HG03139 (cell line): ENCODE results near the gene ODAD4.
"Not testable (repeated sequence)": the region's sequence is repeated elsewhere in the genome, so short reads cannot be mapped to it uniquely, and the experiment has no call there.

ENCODE experiments used
- ATAC-seq: cut with Tn5 transposase; IDR thresholded peaks from one replicate; pipeline ENCODE4 v1.9.1; 2021; ENCODE audit not compliant: unreplicated experiment

Gene ODAD4

DNA sequence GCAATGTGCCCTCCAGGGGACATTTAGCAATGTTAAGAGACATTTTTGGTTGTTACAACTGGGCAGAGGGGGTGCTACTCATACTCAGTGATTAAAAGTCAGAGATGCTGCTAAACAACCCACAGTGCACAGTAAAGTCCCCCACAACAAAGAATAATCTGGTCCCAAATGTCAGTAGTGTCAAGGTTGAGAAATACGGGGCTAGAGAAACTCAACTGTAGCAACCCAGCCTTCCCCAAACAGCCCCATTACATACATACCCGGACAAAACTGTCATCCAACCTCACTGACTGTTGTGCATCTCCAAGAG lies 66.4 kb downstream of the ODAD4 start:
- ATAC-seq = no peak

DNA sequence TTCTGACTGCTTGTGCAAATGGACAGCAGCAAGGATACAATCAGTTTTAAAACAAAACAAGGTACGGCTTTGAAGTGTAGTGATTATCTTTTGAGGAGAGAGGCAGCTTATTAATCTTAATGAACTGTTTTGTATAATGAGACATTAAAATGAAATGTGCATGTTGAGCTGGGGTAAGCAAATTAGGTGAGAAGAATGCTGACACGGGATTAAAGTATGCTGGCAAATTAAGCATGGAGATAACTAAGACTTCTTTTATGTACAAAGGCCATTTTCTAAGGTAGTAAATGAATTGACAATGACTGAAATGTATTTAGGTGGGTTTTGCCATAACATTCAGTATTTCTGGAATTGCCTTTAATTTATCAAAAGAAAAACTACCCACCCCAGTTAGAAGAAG lies 68.1 kb downstream of the ODAD4 start:
- no peak for ATAC-seq

DNA sequence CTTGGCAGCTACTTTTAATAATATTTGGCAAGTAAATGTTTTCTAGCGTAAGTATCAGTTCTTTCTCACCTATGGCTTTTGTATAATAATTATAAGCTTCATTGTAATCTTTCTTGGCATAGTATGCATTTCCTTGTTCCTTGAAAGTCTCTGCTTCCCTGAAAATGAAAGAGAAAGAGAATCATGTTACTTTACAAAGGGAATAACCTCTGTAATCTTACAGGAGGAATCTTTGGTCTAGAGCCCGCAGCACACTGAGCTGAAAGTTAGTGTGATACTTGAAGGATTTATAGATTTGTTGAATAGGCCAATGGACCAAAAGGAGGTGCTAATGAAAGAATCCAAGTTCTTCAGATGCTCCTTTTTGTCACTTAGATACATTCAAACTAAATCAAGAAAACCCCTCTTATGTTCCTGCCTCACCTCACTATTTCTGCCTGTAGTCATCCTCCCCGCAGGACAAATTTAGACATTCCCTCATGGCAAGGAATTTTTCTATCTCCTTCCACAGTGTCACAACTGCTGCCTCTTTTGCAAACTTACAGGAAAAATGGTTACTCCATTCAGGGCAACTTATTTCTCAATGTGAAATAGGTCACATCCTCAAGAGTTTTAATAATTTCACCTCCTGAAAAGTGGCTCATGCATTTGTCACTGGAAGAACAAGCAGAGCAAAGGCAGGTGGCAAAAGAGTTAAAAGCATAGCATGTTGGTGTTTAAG lies 70.2 kb downstream of the ODAD4 start:
- no peak for ATAC-seq

DNA sequence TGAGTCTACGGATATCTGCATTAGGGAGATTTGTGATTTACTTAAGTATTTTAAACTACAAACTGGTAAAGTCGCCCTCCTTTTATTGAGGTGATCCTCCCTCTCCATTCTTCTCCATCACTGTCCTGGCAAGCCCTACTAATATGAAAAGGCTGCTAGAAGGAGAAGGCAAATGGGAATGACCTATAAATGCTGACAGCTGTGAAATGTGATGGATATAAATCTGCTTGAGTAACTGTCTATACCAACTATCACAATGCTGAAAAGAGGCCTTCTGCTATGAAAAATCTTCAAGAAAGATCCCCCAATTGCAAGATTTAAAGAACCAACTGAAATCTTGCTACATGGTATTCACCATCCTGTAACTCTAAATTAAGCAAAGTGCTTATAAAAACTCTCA lies 71.3 kb downstream of the ODAD4 start:
- ATAC-seq = no peak

DNA sequence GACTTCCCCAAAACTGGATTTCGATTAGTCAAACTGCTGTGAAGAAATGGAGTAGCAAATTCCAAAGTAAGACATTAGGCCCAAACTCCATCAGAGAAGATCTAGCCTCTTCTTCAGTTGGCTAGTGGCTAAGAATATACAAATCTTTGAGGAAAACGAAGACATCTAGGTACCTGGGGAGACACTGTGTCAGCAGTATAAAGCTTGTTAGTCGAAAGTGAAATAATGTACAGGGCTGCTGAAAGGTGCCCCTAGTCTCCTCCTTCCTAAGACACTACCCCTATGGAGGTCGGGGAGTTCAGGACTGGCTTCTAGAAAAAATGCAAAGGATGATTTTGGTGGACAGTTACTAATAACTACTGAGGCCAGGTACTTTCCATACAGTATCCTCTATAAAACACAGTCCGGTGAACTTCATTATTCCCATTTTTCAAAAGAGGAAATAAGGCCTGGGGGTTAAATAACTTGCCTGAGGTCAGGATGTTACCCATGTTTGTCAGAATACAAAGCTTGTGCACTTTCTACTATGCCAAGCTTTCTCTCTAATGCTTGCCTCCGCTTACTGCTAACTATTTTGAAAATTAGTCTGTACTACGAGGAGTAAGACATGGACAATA lies 71.9 kb downstream of the ODAD4 start:
- no peak for ATAC-seq

DNA sequence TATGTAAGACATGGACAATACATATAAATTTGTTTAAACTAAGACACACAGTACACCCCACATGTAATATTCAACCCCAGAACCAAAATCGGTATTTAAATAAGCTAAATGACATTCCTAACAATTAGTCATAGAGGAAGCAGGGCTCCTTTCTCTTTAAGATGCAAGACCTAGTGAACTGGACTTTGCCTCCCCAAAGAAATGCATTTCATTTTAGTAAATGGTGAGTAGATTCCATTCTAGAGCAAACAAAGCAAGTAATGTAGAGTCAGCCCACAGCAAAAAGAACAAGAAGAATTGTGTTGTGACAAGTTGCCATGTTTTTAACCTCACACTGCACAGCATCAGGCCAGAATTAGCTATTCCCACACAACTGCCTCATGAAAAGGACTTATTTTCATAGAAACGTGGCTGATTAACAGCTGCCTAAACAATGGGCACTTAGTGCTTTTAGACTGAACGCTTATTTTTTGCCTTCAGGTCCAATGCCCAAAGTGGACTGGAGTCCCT lies 72.4 kb downstream of the ODAD4 start:
- ATAC-seq = no peak

DNA sequence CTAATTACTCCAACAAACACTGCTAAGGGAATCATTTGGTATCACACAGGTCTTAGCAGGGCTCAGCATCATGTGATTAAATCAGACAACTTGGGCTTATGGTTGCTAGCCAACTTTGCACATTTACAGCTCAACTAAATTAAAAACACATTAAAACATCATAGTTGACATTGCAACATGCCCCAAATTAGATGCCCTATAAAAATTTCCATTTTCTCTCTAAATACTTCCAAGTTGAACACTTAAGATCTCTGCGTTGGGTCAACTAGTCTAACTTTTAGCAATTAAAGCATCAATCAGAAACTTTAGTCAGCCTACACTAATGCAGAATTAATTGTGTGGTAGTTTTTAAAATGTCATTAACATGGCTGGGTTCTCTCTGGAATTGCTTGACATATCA lies 74.7 kb downstream of the ODAD4 start:
- ATAC-seq = no peak

DNA sequence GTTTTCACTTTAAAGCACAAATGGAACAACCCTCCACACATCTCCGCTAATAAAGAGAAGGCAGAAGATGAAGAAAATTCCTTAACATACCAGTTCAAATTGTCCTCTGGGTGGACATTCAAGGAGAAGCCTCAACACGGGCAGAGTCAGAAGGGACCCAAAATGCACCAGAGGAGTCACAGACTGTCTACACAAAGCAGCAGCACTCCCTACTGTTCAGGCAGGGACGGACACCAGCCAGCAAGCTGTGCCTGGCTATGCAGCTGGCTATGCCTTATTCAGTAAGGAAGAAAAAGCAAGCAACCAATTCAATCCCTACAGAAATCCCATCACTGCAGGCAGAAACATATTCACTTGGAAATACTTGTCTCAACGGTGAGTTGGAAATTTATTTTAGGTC lies 78.8 kb downstream of the ODAD4 start:
- no peak for ATAC-seq

DNA sequence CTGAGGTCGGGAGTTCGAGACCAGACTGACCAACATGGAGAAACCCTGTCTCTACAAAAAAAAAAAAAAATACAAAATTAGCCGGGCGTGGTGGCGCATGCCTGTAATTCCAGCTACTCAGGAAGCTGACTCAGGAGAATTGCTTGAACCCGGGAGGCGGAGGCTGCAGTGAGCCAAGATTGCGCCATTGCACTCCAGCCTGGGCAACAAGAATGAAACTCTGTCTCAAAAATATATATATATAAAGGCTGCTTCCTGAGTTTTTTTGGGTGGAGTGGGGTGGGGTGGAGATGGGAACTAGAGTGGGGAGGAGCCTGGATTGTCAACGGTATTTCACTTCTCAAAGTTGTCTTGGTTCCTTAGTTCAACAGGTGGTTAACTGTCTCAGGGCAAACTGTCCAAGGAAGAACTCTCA lies 79.9 kb downstream of the ODAD4 start:
- not testable (repeated sequence) for ATAC-seq

DNA sequence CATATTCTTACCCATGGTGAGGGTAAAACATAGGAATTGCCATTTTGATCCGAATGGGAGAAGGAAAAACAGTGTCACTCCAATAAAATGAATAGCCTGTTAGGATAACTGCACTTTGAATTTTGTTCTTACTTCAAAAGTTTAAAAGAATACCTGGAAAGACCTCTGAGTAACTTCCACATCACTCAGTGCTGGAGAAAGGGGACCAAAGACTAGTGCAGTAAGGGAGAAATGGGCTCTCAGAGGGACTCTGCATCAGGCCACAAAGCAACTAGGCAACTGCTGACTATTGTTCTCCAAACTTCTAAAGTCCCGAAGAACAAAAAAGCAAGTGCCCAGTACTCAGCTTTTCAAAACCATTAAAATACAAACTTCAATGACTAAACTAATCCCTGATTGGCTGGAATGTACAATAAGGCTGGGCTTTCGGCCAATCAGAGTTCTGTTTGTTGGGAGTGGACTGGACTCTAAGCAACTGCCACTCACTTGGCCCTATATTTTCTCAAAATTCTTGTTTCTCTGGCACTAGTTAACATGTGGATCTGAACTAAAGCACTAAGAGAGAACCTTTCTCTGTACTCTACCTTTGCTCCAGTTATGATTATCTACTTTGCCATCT lies 80.6 kb downstream of the ODAD4 start:
- ATAC-seq = no peak

DNA sequence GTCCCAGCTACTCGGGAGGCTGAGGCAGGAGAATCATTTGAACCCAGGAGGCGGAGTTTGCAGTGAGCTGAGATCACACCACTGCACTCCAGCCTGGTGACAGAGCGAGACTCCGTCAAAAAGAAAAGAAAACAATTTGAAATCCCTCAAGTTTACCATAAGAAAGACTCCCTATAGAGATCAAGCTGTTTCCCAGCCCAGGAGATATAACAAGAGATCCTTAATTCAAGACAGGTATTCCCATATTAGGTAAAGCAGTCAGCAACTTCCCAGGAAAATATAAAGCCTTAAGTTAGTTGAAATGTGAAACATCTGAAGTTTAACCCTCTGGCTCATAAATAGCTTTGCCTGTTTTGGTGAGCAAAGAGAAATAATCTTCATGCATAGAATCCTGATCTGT lies 81.9 kb downstream of the ODAD4 start:
- not testable (repeated sequence) for ATAC-seq

DNA sequence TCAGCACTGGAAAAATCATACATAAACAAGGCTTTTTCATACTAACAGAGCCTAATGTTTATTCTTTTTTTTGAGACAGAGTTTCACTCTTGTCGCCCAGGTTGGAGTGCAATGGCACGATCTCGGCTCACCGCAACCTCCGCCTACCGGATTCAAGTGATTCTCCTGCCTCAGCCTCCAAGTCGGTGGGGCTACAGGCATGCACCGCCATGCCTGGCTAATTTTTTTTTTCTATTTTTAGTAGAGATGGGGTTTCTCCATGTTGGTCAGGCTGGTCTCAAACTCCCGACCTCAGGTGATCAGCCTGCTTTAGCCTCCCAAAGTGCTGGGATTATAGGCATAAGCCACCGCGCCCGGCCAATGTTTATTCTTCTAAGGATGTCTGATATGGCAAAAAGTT lies 83.3 kb downstream of the ODAD4 start:
- not testable (repeated sequence) for ATAC-seq
